Natural killer cell (primary cell): ENCODE data around the gene ZNF438. TPM values are rescaled to one million over a fixed set of nuclear protein-coding genes. Genes with fewer than 3 reads are reported as not detected.

Experiments
- ATAC-seq, 3 donors: fragments of 150-1000 bp in 2 of 3; fragments of 200-7000 bp in 1 of 3; cut with Tn5 transposase; 1 replicate in 1 of 3; 2 replicates in 2 of 3; pipeline ENCODE4 v1.10.0; 2021; ENCODE audit warnings: mild to moderate bottlenecking in 2 of 3, moderate library complexity in 2 of 3
- DNase-seq, 2 donors: peaks; one replicate each; pipeline versions ENCODE4 v3.0.0 to v3.0.0-alpha.2; 2013 to 2021; ENCODE audit warnings: mixed read lengths in 1 of 2
- H3K27ac ChIP-seq: one replicate; pipeline ENCODE4 v1.5.1; 2013; ENCODE audit warnings: mild to moderate bottlenecking, low read length
- H3K27me3 ChIP-seq: one replicate; pipeline ENCODE4 v1.6.1; 2013; ENCODE audit warnings: low read length; ENCODE audit not compliant: control insufficient read depth, insufficient read depth
- H3K36me3 ChIP-seq: one replicate; pipeline ENCODE4 v1.6.1; 2013; ENCODE audit warnings: low read length; ENCODE audit not compliant: control insufficient read depth, insufficient read depth
- H3K4me1 ChIP-seq: one replicate; pipeline ENCODE4 v1.6.1; 2013; ENCODE audit warnings: low read length; ENCODE audit not compliant: control insufficient read depth, insufficient read depth
- H3K4me3 ChIP-seq: one replicate; pipeline ENCODE4 v1.5.1; 2013; ENCODE audit warnings: low read length
- H3K9me3 ChIP-seq: one replicate; pipeline ENCODE4 v1.6.1; 2013; ENCODE audit warnings: low read length; ENCODE audit not compliant: control insufficient read depth, insufficient read depth
- H3K27ac Mint-ChIP-seq, 2 donors: one replicate each; pipeline ENCODE4 v1.8.0; 2022; ENCODE audit warnings: mild to moderate bottlenecking in 2 of 2, mixed read lengths in 2 of 2, moderate library complexity in 1 of 2
- H3K27me3 Mint-ChIP-seq, 2 donors: one replicate each; pipeline ENCODE4 v1.8.0; 2022; ENCODE audit warnings: low read depth in 2 of 2, mixed read lengths in 2 of 2
- H3K36me3 Mint-ChIP-seq: one replicate; pipeline ENCODE4 v1.8.0; 2022; ENCODE audit warnings: mixed read lengths
- H3K4me1 Mint-ChIP-seq, 2 donors: one replicate each; pipeline ENCODE4 v1.8.0; 2022; ENCODE audit warnings: mixed read lengths in 2 of 2
- H3K4me3 Mint-ChIP-seq: one replicate; pipeline ENCODE4 v1.8.0; 2022; ENCODE audit warnings: mild to moderate bottlenecking, moderate library complexity, mixed read lengths
- H3K9me3 Mint-ChIP-seq, 2 donors: one replicate each; pipeline ENCODE4 v1.8.0; 2022; ENCODE audit warnings: mixed read lengths in 2 of 2
- WGBS: methylation state at CpG from one replicate; pipeline ENCODE4 v1.1.7; 2013; ENCODE audit warnings: missing lambda C conversion rate; ENCODE audit not compliant: insufficient coverage; 5-methylcytosine and 5-hydroxymethylcytosine counted together
- intact Hi-C: fragments of 100-400 bp; cut with micrococcal nuclease; formaldehyde crosslinking; loops from one replicate; pipeline ENCODE4 v1.14.2; 2022
- total RNA-seq, 4 donors: library from RNA; stranded (reverse); fragments of 120-200 nt in 1 of 4; gene quantifications; one replicate each; pipeline versions ENCODE4 v1.2.3 to v1.2.4, GENCODE V29; 2013 to 2022
- TF ChIP-seq, protein P1 (sequence below): fragments of 200-600 bp; IDR thresholded peaks from one replicate; pipeline ENCODE4 v1.8.0; 2022; ENCODE audit warnings: antibody characterized with exemption

ZNF438 gene
- total RNA-seq, 3 donors from 2014 or later (not counting 1 experiment from before 2014, with no cell fraction given) = 2.2 to 3.7 (median 3.7) TPM

DNA sequence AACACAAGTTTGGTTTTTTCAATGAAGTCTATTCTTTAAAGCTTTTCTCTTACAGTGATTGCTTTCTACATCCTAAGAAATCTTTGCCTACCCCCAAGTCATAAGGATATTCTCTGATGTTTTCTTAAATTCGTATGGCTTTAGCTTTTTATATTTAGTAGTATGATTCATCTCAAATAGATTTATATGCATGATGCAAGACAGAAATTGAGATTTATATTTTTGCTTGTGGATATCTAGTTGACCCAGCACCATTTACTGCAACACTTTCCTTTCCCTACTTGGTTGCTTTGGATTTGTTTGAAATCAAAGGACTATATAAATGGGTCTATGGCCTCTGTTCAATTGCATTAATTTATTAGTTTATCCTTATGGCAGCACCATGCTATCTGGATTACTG, 113.9 kb downstream of the ZNF438 start:
- Histone ChIP-seq H3K36me3 (no peaks in the 10 kb centered on the region), H3K9me3 (no peaks in the 10 kb centered on the region), H3K4me1 (no peaks in the 10 kb centered on the region), H3K27me3 (no peaks in the 10 kb centered on the region), H3K27ac (no peak overlapping the region), H3K4me3 (no peak overlapping the region)
- peaks cover 0 to 2% of the 10 kb centered on the region in 2 donors for H3K27me3 Mint-ChIP-seq
- no CpG with 5 or more reads among the region's 1 CpG for WGBS
- H3K9me3 Mint-ChIP-seq = no peaks in the 10 kb centered on the region
- H3K36me3 Mint-ChIP-seq = no peaks in the 10 kb centered on the region
- no peak overlapping the region for H3K4me3 Mint-ChIP-seq
- no peak for DNase-seq
- TF ChIP-seq, protein P1, sequence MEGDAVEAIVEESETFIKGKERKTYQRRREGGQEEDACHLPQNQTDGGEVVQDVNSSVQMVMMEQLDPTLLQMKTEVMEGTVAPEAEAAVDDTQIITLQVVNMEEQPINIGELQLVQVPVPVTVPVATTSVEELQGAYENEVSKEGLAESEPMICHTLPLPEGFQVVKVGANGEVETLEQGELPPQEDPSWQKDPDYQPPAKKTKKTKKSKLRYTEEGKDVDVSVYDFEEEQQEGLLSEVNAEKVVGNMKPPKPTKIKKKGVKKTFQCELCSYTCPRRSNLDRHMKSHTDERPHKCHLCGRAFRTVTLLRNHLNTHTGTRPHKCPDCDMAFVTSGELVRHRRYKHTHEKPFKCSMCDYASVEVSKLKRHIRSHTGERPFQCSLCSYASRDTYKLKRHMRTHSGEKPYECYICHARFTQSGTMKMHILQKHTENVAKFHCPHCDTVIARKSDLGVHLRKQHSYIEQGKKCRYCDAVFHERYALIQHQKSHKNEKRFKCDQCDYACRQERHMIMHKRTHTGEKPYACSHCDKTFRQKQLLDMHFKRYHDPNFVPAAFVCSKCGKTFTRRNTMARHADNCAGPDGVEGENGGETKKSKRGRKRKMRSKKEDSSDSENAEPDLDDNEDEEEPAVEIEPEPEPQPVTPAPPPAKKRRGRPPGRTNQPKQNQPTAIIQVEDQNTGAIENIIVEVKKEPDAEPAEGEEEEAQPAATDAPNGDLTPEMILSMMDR = no peak
- no peaks in the 10 kb centered on the region for H3K4me1 Mint-ChIP-seq
- intact Hi-C loops = no loop called here
- H3K27ac Mint-ChIP-seq = no peak overlapping the region
- no peak for ATAC-seq

DNA sequence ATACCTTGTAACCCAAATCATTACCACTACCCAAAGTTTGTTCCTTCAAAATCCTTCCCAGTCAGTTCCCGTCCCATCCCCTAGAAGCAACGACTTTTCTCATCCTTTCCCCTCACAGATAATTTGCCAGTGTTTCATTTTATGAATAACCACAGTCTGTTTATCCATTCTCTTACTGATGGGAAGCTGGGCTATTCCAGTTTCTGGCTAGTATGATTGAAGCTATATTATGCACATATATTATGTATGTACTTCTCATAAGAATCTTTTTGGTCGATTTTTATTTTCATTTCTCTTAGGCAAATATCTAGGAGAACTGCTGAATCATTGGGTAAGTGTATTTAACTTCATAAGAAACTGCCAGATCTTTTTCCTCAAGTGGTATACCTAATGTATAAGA, 114.6 kb downstream of the ZNF438 start:
- 91% methylated on average over 2 of the region's 3 CpGs for WGBS
- H3K9me3 Mint-ChIP-seq = no peaks in the 10 kb centered on the region
- Histone ChIP-seq H3K4me1 (no peaks in the 10 kb centered on the region), H3K27me3 (no peaks in the 10 kb centered on the region), H3K4me3 (no peak overlapping the region), H3K36me3 (no peaks in the 10 kb centered on the region), H3K9me3 (no peaks in the 10 kb centered on the region), H3K27ac (no peak overlapping the region)
- H3K36me3 Mint-ChIP-seq = no peaks in the 10 kb centered on the region
- intact Hi-C loops = no loop called here
- DNase-seq (no peak), ATAC-seq (no peak)
- peaks cover 0 to 2% of the 10 kb centered on the region in 2 donors for H3K27me3 Mint-ChIP-seq
- TF ChIP-seq, protein P1 = no peak
- H3K27ac Mint-ChIP-seq = no peak overlapping the region
- H3K4me1 Mint-ChIP-seq = no peaks in the 10 kb centered on the region
- no peak overlapping the region for H3K4me3 Mint-ChIP-seq

DNA sequence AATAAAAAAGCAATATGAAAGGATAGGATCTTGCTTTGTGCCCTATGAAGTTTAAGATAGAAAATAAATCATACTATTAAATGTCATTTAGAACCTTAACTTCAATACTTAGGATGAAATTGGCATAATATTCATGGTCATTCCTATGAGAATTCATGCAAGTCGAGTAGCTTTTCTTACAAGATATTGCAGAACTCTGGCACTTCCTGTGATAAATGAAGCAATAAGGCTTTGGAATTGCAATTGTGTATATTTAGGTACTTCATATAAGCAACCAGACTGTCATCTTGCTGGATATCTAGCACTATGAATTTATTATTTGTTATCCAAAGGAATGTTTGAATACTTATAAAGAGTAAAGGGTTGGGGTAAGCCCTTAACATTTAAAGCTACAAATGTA, 116.5 kb downstream of the ZNF438 start:
- H3K36me3 ChIP-seq = no peaks in the 10 kb centered on the region
- H3K4me3 ChIP-seq = no peak overlapping the region
- no peaks in the 10 kb centered on the region for H3K9me3 Mint-ChIP-seq
- H3K36me3 Mint-ChIP-seq = no peaks in the 10 kb centered on the region
- no peaks in the 10 kb centered on the region for H3K4me1 ChIP-seq
- ATAC-seq = no peak
- peaks cover 0 to 2% of the 10 kb centered on the region in 2 donors for H3K27me3 Mint-ChIP-seq
- intact Hi-C loops = no loop called here
- no peak overlapping the region for H3K27ac Mint-ChIP-seq
- no peak for DNase-seq
- no peaks in the 10 kb centered on the region for H3K27me3 ChIP-seq
- H3K9me3 ChIP-seq = no peaks in the 10 kb centered on the region
- no peak overlapping the region for H3K27ac ChIP-seq
- no peaks in the 10 kb centered on the region for H3K4me1 Mint-ChIP-seq
- no peak overlapping the region for H3K4me3 Mint-ChIP-seq
- TF ChIP-seq, protein P1 = no peak
- WGBS = 44% methylated on average over 1 of the region's 1 CpG

DNA sequence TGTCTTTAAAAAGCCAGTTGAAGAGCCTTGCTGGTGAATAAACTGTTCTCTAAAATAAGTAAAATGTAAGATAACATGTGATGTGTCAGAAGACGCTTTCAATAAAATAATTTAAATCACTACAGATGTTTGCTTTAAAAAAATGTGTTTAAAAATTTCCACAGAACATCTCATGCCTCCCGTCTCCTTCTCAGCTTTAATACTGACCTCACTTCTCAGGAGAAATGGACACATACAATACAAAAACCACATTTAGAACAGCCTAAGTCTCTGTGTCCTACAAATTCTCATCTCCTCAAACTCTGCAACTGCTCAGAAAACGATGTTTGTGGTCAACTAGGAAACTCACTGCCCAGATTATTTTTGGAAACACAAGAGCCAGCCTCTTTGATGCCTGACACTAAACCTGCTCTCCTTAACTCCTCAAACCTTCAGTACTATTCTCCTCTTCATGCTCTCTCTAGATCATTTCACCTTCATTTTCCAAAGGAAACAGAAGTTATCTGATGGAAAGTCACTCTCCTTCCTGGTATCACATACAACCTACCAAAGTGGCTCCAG, 120.3 kb downstream of the ZNF438 start:
- Histone ChIP-seq H3K9me3 (no peaks in the 10 kb centered on the region), H3K27ac (no peak overlapping the region), H3K4me1 (no peaks in the 10 kb centered on the region), H3K36me3 (peaks cover 7% of the 10 kb centered on the region), H3K4me3 (no peak overlapping the region), H3K27me3 (no peaks in the 10 kb centered on the region)
- H3K27me3 Mint-ChIP-seq = no peaks in the 10 kb centered on the region
- intact Hi-C loops = no loop called here
- WGBS = 37% methylated on average over 2 of the region's 3 CpGs
- no peak overlapping the region for H3K4me3 Mint-ChIP-seq
- no peaks in the 10 kb centered on the region for H3K9me3 Mint-ChIP-seq
- ATAC-seq (no peak), DNase-seq (no peak)
- H3K36me3 Mint-ChIP-seq = peaks cover 13% of the 10 kb centered on the region
- TF ChIP-seq, protein P1 = no peak
- no peak overlapping the region for H3K27ac Mint-ChIP-seq
- no peaks in the 10 kb centered on the region for H3K4me1 Mint-ChIP-seq
